AG10803 (cell line): ENCODE data around the gene MDGA2.

Experiments used
- DNase-seq: peaks from one replicate; pipeline ENCODE4 v3.0.0; 2010; ENCODE audit warnings: low read depth
- H3K4me3 ChIP-seq: 2 replicates; pipeline ENCODE4 v1.5.1; 2011; ENCODE audit warnings: mild to moderate bottlenecking, low read length, control low read depth
- CTCF ChIP-seq: conservative IDR thresholded peaks from 2 replicates; pipeline ENCODE4 v1.5.1; 2011; ENCODE audit warnings: mild to moderate bottlenecking, low read length, control low read depth, inconsistent platforms

The MDGA2 gene

GRCh38 chr14:47541662-47542061 lies 133.7 kb downstream of the MDGA2 start:
- DNase-seq: no peak
- no peak for TF ChIP-seq CTCF
- H3K4me3 ChIP-seq: no peak overlapping the region

- H3K4me3 ChIP-seq: no peak overlapping the region
- DNase-seq: no peak
- TF ChIP-seq CTCF: no peak
These were observed 136.4 kb downstream of the MDGA2 start for GRCh38 chr14:47539031-47539461.

- DNase-seq: no peak
- no peak for TF ChIP-seq CTCF
- no peak overlapping the region for H3K4me3 ChIP-seq
These were observed 139.1 kb downstream of the MDGA2 start for GRCh38 chr14:47536341-47536740.

DNA sequence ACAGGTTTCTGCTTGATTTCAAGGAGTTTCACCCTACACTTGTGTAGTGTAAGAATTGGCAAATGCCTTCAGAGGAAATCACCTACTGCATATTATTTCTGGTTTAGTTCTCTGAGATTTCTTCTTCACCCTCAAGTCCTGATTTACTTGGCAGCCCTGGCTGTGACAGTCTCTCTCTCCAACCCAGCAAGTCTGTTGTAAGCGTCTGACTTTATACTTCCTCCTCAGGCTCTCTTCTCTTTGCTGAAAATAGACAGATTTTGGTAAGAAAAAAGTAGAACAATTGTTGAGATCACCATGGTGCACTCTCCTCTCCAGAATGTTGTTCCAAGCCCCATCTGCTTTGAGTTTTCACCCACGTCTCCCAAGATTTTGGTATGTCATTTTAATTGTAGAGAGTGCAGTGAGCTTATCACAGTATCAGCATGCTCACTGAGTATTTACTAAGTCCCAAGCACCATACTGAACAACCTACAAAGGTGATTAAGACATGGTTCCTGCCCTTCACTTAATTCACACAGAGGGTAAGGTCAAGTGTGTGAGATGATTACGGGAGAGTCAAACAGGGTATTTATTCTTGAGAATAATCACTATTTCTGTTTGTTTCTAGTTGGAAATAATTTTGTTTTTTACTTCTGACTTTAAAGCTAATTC lies 148.7 kb downstream of the MDGA2 start:
- H3K4me3 ChIP-seq: no peak overlapping the region
- no peak for DNase-seq
- no peak for TF ChIP-seq CTCF

DNA sequence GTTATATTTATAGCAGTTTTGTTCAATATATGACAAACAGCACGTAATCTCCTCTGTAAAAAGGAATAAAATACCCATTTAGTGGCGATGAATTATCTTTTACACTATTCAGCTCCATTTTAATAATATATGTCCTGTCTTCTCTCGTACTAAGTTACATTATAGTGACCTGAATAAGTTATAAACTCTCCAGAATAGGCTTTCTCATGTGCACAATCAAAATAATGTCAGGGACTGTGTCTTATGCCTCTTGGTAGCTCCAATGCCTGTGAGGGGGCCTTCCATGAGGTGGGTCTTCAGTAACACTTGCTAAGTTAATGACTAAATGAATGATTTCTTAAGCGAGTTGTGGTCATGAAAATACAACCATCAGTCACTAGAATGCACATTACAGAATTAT lies 150.9 kb downstream of the MDGA2 start:
- no peak for DNase-seq
- H3K4me3 ChIP-seq: no peak overlapping the region
- TF ChIP-seq CTCF: no peak

DNA sequence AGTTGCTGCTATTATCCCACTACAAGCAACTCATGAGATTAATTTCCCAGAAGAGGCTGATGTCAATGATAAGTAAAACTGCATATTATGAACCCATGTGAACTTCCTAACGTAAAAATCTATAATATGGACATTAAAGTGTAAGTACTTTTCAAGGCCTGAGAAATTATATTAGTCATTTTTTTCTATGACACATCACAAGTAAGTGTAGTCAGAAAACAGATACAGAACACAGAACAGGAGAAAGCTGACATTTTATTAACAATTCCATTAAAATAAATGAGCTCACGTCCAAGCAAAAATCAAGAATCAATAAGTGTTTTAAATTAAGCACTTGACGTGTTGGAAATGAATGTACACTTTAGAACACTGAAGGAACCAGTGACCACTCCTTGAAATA lies 155.0 kb downstream of the MDGA2 start:
- DNase-seq: no peak
- TF ChIP-seq CTCF: no peak
- H3K4me3 ChIP-seq: no peak overlapping the region

DNA sequence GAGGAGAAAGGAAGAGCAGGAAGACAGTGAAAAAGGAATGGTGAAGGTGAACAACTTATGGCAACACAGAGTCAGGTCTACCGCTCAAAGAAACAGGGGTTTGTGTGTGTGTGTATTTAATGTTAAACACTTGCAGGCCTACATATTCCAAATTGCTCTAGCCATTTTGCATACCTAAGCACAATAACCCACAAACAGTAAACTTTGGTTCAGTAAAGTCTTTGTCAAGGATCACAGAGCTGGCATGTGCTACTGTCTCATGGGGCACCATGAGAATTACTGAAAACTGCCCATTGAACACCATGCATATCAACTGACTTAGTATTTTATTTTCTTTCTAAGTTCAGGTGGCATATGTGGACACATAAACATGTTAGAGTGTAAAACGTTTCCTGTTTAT lies 163.6 kb downstream of the MDGA2 start:
- TF ChIP-seq CTCF: no peak
- no peak for DNase-seq
- H3K4me3 ChIP-seq: no peak overlapping the region
